ENCODE results near the gene AKAP6.

GRCh38 chr14:32738206-32738871, 409.2 kb downstream of the AKAP6 start:
- no peak for TF ChIP-seq CTCF (IDR thresholded peaks at IDR 0.05 in 2 of 3, conservative IDR thresholded peaks at IDR 0.05 in 1 of 3; ENCODE audit: borderline replicate concordance in 1 of 3, insufficient read depth in 1 of 3, low read depth in 2 of 3, low read length in 2 of 3)
- no peak for TF ChIP-seq YY1 (IDR thresholded peaks at IDR 0.05; ENCODE audit: extremely low read depth, insufficient replicate concordance, low read depth, low read length)
- no peak for TF ChIP-seq POLR2A (IDR thresholded peaks at IDR 0.05; ENCODE audit: borderline replicate concordance, extremely low read depth, insufficient read depth, insufficient read length)
- no peak for TF ChIP-seq POLR2AphosphoS5 (IDR thresholded peaks at IDR 0.05; ENCODE audit: low read depth, low read length)
- TF ChIP-seq SP1 (IDR thresholded peaks at IDR 0.05; ENCODE audit: low read depth) = no peak
- TF ChIP-seq EZH2 (IDR thresholded peaks at IDR 0.05) = no peak
- TF ChIP-seq REST (IDR thresholded peaks at IDR 0.05; ENCODE audit: low read depth) = no peak
- no peak for TF ChIP-seq RAD21 (IDR thresholded peaks at IDR 0.05; ENCODE audit: low read depth)
- TF ChIP-seq ZNF274 (IDR thresholded peaks at IDR 0.05; ENCODE audit: low read depth, low read length) = no peak
- TF ChIP-seq SIN3A (IDR thresholded peaks at IDR 0.05; ENCODE audit: low read depth) = no peak
- no peak for TF ChIP-seq CEBPB (IDR thresholded peaks at IDR 0.05; ENCODE audit: low read depth)
